Ishikawa (cell line): ENCODE results near the gene COG8.

Experiments
- CEBPB ChIP-seq: IDR thresholded peaks from 2 replicates; pipeline ENCODE4 v1.6.1; 2012
- CREB1 ChIP-seq: IDR thresholded peaks from 2 replicates; pipeline ENCODE4 v1.6.1; 2012; ENCODE audit warnings: low read depth
- EGR1 ChIP-seq: IDR thresholded peaks from 2 replicates; pipeline ENCODE4 v1.6.1; 2012
- EP300 ChIP-seq: IDR thresholded peaks from 2 replicates; pipeline ENCODE4 v1.6.1; 2012; ENCODE audit warnings: borderline replicate concordance
- FOXM1 ChIP-seq: IDR thresholded peaks from 2 replicates; pipeline ENCODE4 v1.6.1; 2012; ENCODE audit warnings: low read depth, borderline replicate concordance
- NFIC ChIP-seq: IDR thresholded peaks from 2 replicates; pipeline ENCODE4 v1.6.1; 2012
- RAD21 ChIP-seq: IDR thresholded peaks from 2 replicates; pipeline ENCODE4 v1.6.1; 2012; ENCODE audit warnings: low read depth
- REST ChIP-seq: IDR thresholded peaks from 2 replicates; pipeline ENCODE4 v1.6.1; 2012; ENCODE audit warnings: low read depth, mild to moderate bottlenecking
- TAF1 ChIP-seq: IDR thresholded peaks from 2 replicates; pipeline ENCODE4 v1.6.1; 2012; ENCODE audit warnings: low read depth, mild to moderate bottlenecking
- TCF12 ChIP-seq: IDR thresholded peaks from 2 replicates; pipeline ENCODE4 v1.6.1; 2012; ENCODE audit warnings: low read depth
- TEAD4 ChIP-seq: IDR thresholded peaks from 2 replicates; pipeline ENCODE4 v1.6.1; 2012
- YY1 ChIP-seq: IDR thresholded peaks from 2 replicates; pipeline ENCODE4 v1.6.1; 2012; ENCODE audit warnings: low read depth
- ZBTB7A ChIP-seq: IDR thresholded peaks from 2 replicates; pipeline ENCODE4 v1.6.1; 2012; ENCODE audit warnings: low read depth
- TF ChIP-seq, protein P1 (sequence below): IDR thresholded peaks from 2 replicates; pipeline ENCODE4 v1.6.1; 2012
- TF ChIP-seq, protein P2 (sequence below): IDR thresholded peaks from 2 replicates; pipeline ENCODE4 v1.6.1; 2012

The COG8 gene

GRCh38 chr16:69364088-69364487, 24.7 kb upstream of the COG8 start:
- TF ChIP-seq NFIC (no peak), FOXM1 (no peak), CREB1 (no peak), ZBTB7A (no peak), TAF1 (no peak), TCF12 (no peak), REST (no peak), TEAD4 (no peak), RAD21 (no peak), CEBPB (no peak), YY1 (no peak), EP300 (no peak), EGR1 (no peak)
- TF ChIP-seq, protein P1, sequence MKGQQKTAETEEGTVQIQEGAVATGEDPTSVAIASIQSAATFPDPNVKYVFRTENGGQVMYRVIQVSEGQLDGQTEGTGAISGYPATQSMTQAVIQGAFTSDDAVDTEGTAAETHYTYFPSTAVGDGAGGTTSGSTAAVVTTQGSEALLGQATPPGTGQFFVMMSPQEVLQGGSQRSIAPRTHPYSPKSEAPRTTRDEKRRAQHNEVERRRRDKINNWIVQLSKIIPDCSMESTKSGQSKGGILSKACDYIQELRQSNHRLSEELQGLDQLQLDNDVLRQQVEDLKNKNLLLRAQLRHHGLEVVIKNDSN: no peak
- TF ChIP-seq, protein P2, sequence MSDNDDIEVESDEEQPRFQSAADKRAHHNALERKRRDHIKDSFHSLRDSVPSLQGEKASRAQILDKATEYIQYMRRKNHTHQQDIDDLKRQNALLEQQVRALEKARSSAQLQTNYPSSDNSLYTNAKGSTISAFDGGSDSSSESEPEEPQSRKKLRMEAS: no peak

- TF ChIP-seq EGR1 (no peak), CEBPB (peak; percentile 80), ZBTB7A (no peak)
- TF ChIP-seq, protein P1: no peak
Observed at GRCh38 chr16:69363281-69363717, 23.9 kb upstream of the COG8 start.

DNA sequence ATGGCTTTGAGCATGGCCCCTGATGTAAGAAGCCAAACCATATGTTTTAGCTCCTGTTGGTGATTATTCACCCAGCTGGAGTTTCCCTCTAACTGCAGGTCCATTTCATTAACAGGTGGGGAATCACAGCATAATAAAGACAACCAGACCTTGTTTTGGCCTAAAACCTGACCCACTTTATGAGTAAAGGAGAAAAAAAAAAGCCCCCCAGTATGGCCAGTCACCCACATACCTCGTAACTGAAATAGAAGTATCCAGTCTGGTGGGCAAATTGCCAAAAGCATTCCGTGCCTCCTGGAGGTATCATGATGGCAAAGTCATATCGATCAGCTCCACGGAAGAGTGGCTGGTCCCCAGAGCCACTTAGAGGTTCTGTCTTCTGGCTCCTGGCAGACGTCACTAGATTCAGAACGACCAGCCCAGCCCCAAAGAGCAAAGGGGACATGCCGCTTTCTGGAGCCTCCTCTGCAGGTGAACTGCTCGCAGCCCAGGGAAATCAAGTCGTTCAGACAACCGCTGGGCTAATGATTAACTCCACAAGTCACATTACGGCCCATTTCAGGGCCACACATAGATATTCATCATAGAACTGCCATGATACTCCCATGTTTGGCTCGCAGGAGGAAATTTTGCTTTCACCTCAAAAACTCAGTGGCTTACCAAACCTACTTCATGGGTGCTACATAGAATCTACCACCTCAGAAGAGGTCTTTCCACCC, 12.1 kb upstream of the COG8 start, which contains the start of gene TMED6:
TMED6 (minus strand) TSS at position 478 of the 719 bp plus-strand sequence; CDS start at position 445, 33 bp downstream.
- TF ChIP-seq NFIC (no peak), EP300 (no peak), TAF1 (no peak), REST (no peak), CEBPB (no peak), FOXM1 (no peak)
- TF ChIP-seq, protein P1: no peak

DNA sequence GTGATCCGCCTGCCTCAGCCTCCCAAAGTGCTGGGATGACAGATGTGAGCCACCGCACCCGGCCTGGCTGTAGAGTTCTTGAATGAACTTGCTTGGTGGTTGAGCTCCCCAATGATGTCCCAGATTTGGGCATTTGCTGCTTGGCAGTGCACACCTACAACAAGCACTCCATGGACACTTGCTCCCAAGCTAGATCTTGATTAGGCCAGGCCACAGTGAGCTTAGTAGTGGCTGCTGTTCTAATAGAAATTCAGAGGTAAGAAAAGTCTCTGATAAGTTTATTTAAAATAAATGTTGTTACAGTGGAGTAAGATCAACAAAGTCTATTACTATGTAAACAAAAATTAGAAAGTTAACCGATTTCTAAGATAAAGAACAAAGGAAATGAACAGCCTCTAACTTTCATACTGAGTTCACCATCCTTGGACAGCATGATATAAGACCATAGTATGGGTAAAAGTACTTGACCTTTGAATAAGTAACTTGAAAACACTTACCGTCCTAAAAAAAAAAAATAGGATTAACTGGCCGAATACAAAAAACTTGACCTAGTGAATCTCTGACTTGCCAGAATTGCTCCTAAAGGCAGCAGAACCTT, 11.3 kb upstream of the COG8 start:
- TF ChIP-seq, protein P1: no peak
- no peak for TF ChIP-seq TAF1
- no peak for TF ChIP-seq EGR1
- TF ChIP-seq CREB1: no peak
- TF ChIP-seq REST: no peak
- no peak for TF ChIP-seq TEAD4
- TF ChIP-seq RAD21: no peak
- TF ChIP-seq ZBTB7A: no peak
- TF ChIP-seq TCF12: no peak
- TF ChIP-seq CEBPB: no peak
- TF ChIP-seq, protein P2: no peak
- no peak for TF ChIP-seq FOXM1
- TF ChIP-seq NFIC: no peak
- no peak for TF ChIP-seq EP300
- no peak for TF ChIP-seq YY1
